Stomach (tissue), 4 donors: ENCODE results near the gene GJA9.

Source experiments
- CTCF ChIP-seq, 7 experiments: fragments of 450-650 bp in 4 of 7; fragments of 200-600 bp in 3 of 7; sonication (generic) in 3 of 7; IDR thresholded peaks; one replicate each; pipeline ENCODE4 v1.5.1; 2016 to 2019; ENCODE audit warnings: antibody characterized with exemption in 7 of 7, control low read depth in 2 of 7, mild to moderate bottlenecking in 1 of 7
- POLR2A ChIP-seq, 4 donors: fragments of 450-650 bp; IDR thresholded peaks; one replicate each; pipeline ENCODE4 v1.6.1; 2016; ENCODE audit warnings: antibody characterized with exemption in 4 of 4, control low read depth in 2 of 4, mild to moderate bottlenecking in 1 of 4, moderate library complexity in 1 of 4

- TF ChIP-seq CTCF (IDR thresholded peaks at IDR 0.05) (no peak), POLR2A (IDR thresholded peaks at IDR 0.05) (no peak)
Observed at GRCh38 chr1:38829368-38829767, 52.0 kb downstream of the GJA9 start.
